Hepatocyte (in vitro differentiated cells): Measurements from ENCODE around the gene CEP295NL.

Experiments used
- CTCF ChIP-seq: fragments of 200-600 bp; sonication (generic); IDR thresholded peaks from 2 replicates; pipeline ENCODE4 v1.5.1; 2016; ENCODE audit warnings: antibody characterized with exemption, mild to moderate bottlenecking; ENCODE audit not compliant: poor library complexity
- EZH2 ChIP-seq: fragments of 200-600 bp; sonication (generic); IDR thresholded peaks from 2 replicates; pipeline ENCODE4 v1.6.1; 2016; ENCODE audit warnings: antibody characterized with exemption, mild to moderate bottlenecking, borderline replicate concordance
- EZH2phosphoT487 ChIP-seq: fragments of 200-600 bp; sonication (generic); IDR thresholded peaks from one replicate; pipeline ENCODE4 v1.6.1; 2018; ENCODE audit warnings: antibody characterized with exemption, mild to moderate bottlenecking, low read depth, moderate library complexity; ENCODE audit not compliant: unreplicated experiment, severe bottlenecking

DNA sequence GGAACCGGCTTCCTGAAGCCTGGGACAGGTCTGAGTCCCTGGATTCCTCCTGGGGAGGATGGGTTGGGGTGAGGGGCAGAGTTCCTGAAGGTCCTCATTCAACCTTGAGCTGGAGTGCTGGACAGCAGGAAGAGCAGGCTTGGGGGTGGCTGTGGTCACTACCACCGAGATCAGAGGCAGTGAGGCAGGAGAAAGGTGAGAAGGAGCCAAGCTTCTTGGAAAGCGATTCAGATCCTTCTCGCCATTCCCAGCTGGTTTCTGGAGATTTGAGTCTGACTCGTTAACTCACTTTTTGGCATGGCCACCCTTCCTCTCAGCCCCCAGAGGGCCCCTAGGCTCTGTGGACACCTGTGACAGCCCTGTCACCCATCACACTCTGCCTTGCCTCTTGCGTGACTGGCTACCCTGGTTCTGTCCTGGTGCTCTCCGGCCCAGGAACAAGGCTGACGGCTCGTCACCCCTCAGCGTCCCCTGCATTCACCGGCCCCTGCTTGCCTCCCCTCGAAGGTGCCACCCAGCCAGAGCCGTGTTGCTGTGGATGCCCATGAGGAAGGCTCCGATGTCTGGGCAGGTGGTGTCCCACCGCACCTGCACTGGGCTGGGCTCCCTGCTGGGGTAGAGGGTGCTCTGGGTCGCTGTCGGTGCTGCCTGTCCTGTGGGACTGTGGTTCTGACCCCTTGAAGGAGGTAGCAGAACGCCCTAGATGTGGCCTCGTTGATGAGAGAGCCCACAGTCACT, 31.8 kb upstream of the CEP295NL start:
- no peak for TF ChIP-seq CTCF
- no peak for TF ChIP-seq EZH2phosphoT487
- TF ChIP-seq EZH2 = no peak
